GM12878 (cell line): Measurements from ENCODE around the gene CACNA2D3. TPM values are rescaled to one million over a fixed set of nuclear protein-coding genes. Genes with fewer than 3 reads are reported as not detected.

Experiments
- ATAC-seq: fragments of 200-7000 bp; cut with Tn5 transposase; 3 replicates; pipeline ENCODE4 v1.9.1; 2020; ENCODE audit warnings: mild to moderate bottlenecking, moderate library complexity
- BruUV-seq: library from RNA; stranded (reverse); fragments of 400-500 nt; replicated peaks from 2 replicates; lab custom pipeline; 2021; lab: Mats Ljungman, UMichigan
- CTCF ChIA-PET: fragments of 300-600 bp; sonication (Branson Sonifier 250); formaldehyde crosslinking; extraction: SDS; loops from one replicate; lab custom pipeline; 2021; ENCODE audit warnings: inconsistent platforms; lab: Yijun Ruan, JAX
- POLR2A ChIA-PET: fragments of 350-600 bp; formaldehyde crosslinking; extraction: SDS; loops from one replicate; lab custom pipeline; 2021; ENCODE audit warnings: inconsistent platforms; lab: Charles Lee
- RAD21 ChIA-PET: fragments of 300-600 bp; sonication (Branson Sonifier 250); formaldehyde crosslinking; loops from one replicate; lab custom pipeline; 2023; ENCODE audit warnings: antibody characterized with exemption; ENCODE audit not compliant: unreplicated experiment; lab: Charles Lee
- SMC1A ChIA-PET: fragments of 300-600 bp; sonication (Branson Sonifier 250); formaldehyde crosslinking; loops from one replicate; lab custom pipeline; 2023; ENCODE audit not compliant: unreplicated experiment, uncharacterized antibody; lab: Charles Lee
- DNase-seq: peaks from one replicate; pipeline ENCODE4 v3.0.0-alpha.2; 2011; ENCODE audit warnings: low read depth, low spot score
- FAIRE-seq: peaks from 3 replicates; lab custom pipeline; 2011; peaks lifted over from hg19 to GRCh38; lab: Jason Lieb, UNC
- H2AFZ ChIP-seq: 2 replicates; pipeline ENCODE4 v1.6.0; 2011; ENCODE audit warnings: low read depth, low read length, control low read depth; ENCODE audit not compliant: control insufficient read depth
- H3K27ac ChIP-seq: 2 replicates; pipeline ENCODE4 v1.5.1; 2011; ENCODE audit warnings: control low read depth; ENCODE audit not compliant: control insufficient read depth, insufficient read depth
- H3K27me3 ChIP-seq, 2 experiments: replicated peaks in 1 of 2; 2 replicates each; pipeline versions ENCODE4 v1.6.0 to v1.6.1; 2011; ENCODE audit warnings: low read length in 1 of 2; ENCODE audit not compliant: control insufficient read depth in 2 of 2, insufficient read depth in 2 of 2
- H3K36me3 ChIP-seq, 2 experiments: 2 replicates each; pipeline ENCODE4 v1.5.1; 2011; ENCODE audit warnings: low read length in 1 of 2; ENCODE audit not compliant: control insufficient read depth in 2 of 2, insufficient read depth in 2 of 2
- H3K4me1 ChIP-seq: 2 replicates; pipeline ENCODE4 v1.6.1; 2011; ENCODE audit warnings: mild to moderate bottlenecking, low read length, moderate library complexity, mixed read lengths; ENCODE audit not compliant: control insufficient read depth, insufficient read depth
- H3K4me2 ChIP-seq: 2 replicates; pipeline ENCODE4 v1.6.0; 2011; ENCODE audit warnings: control low read depth; ENCODE audit not compliant: control insufficient read depth, insufficient read depth
- H3K4me3 ChIP-seq: fragments of 200-600 bp; sonication (generic); 2 replicates; pipeline ENCODE4 v1.5.1; 2016
- H3K79me2 ChIP-seq: 2 replicates; pipeline ENCODE4 v1.6.0; 2011; ENCODE audit warnings: low read length; ENCODE audit not compliant: control insufficient read depth, insufficient read depth
- H3K9ac ChIP-seq: 2 replicates; pipeline ENCODE4 v1.8.0; 2011; ENCODE audit warnings: low read length, control low read depth, mixed read lengths; ENCODE audit not compliant: control insufficient read depth, insufficient read depth
- H3K9me3 ChIP-seq: replicated peaks from 3 replicates; pipeline ENCODE4 v1.5.1; 2011; ENCODE audit warnings: mild to moderate bottlenecking, low read length; ENCODE audit not compliant: control insufficient read depth, insufficient read depth
- H4K20me1 ChIP-seq: 2 replicates; pipeline ENCODE4 v1.6.0; 2011; ENCODE audit not compliant: control insufficient read depth, insufficient read depth
- HDAC6 ChIP-seq: fragments of 200-600 bp; sonication (generic); IDR thresholded peaks from one replicate; pipeline ENCODE4 v1.8.0; 2017; ENCODE audit warnings: antibody characterized with exemption; ENCODE audit not compliant: unreplicated experiment
- RUNX3 ChIP-seq: IDR thresholded peaks from 2 replicates; pipeline ENCODE4 v1.6.1; 2012; ENCODE audit warnings: low read length, inconsistent platforms
- WGBS: methylation state at CpG from one replicate; pipeline ENCODE4 v1.1.6; 2016; ENCODE audit warnings: low lambda C conversion rate; ENCODE audit not compliant: insufficient replicate concordance, insufficient coverage; ENCODE audit errors: missing lambda C conversion rate; 5-methylcytosine and 5-hydroxymethylcytosine counted together
- in situ Hi-C: fragments of 300-500 bp; cut with MboI; formaldehyde crosslinking; loops from 9 replicates; pipeline ENCODE4 v1.14.3; 2018; ENCODE audit warnings: mixed read lengths
- intact Hi-C: fragments of 100-400 bp; cut with micrococcal nuclease; formaldehyde crosslinking; loops from one replicate; pipeline ENCODE4 v1.14.2; 2022; ENCODE audit not compliant: unreplicated experiment
- polyA plus RNA-seq, 11 experiments: library from polyadenylated mRNA; depleted of rRNA in 4 of 11; unstranded in 6 of 11; stranded (reverse) in 5 of 11; fragments of >200 nt; fragmentation: Nextera tagmentation in 4 of 11; fragmentation: Illumina TruSeq in 1 of 11; extraction: Ambion mirVana in 4 of 11; extraction: Trizol in 1 of 11; gene quantifications; 1 replicate in 1 of 11; 2 replicates in 10 of 11; pipeline versions ENCODE4 v1.2.1 to v1.2.3, GENCODE V29; 2011 to 2016; ENCODE audit warnings: inconsistent platforms in 2 of 11, missing spikeins in 2 of 11, low read depth in 1 of 11
- total RNA-seq, 4 experiments: library from RNA; depleted of rRNA in 3 of 4; stranded (reverse); fragments of >200 nt in 3 of 4; fragmentation: Illumina TruSeq in 1 of 4; extraction: Trizol in 1 of 4; gene quantifications; 2 replicates each; pipeline versions ENCODE4 v1.2.1 to v1.2.3, GENCODE V29; 2013 to 2021
- TF ChIP-seq, protein P1 (sequence below): fragments of 450-650 bp; IDR thresholded peaks from 2 replicates; pipeline ENCODE4 v1.6.1; 2018; ENCODE audit warnings: mild to moderate bottlenecking, low read depth, moderate library complexity; ENCODE audit not compliant: partially characterized antibody

CACNA2D3 gene
- total and polyA plus RNA-seq, 10 of the 15 experiments (the other 5 are each of a cell fraction or from before 2014, with no cell fraction given) = not detected

DNA sequence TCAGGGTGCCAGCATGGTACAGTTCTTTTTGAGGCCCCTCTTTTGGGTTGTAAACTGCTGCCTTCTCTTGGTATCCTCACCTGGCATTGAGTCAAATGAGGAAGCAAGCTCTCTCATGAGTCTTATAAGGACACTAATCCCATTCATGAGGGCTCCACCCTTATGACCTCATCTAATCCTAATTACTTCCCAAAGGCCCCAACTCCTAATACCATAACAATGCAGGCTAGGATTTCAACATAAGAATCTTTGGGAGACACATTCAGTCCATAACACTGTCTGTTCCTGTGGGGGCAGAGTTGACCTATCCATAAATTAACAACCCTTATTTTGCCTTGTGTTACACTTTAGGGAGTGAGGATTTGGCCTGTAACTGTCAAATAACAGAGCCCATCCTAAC is 527.2 kb downstream of the CACNA2D3 start (continued):
- TF ChIP-seq, protein P1, sequence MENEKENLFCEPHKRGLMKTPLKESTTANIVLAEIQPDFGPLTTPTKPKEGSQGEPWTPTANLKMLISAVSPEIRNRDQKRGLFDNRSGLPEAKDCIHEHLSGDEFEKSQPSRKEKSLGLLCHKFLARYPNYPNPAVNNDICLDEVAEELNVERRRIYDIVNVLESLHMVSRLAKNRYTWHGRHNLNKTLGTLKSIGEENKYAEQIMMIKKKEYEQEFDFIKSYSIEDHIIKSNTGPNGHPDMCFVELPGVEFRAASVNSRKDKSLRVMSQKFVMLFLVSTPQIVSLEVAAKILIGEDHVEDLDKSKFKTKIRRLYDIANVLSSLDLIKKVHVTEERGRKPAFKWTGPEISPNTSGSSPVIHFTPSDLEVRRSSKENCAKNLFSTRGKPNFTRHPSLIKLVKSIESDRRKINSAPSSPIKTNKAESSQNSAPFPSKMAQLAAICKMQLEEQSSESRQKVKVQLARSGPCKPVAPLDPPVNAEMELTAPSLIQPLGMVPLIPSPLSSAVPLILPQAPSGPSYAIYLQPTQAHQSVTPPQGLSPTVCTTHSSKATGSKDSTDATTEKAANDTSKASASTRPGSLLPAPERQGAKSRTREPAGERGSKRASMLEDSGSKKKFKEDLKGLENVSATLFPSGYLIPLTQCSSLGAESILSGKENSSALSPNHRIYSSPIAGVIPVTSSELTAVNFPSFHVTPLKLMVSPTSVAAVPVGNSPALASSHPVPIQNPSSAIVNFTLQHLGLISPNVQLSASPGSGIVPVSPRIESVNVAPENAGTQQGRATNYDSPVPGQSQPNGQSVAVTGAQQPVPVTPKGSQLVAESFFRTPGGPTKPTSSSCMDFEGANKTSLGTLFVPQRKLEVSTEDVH = no peak

DNA sequence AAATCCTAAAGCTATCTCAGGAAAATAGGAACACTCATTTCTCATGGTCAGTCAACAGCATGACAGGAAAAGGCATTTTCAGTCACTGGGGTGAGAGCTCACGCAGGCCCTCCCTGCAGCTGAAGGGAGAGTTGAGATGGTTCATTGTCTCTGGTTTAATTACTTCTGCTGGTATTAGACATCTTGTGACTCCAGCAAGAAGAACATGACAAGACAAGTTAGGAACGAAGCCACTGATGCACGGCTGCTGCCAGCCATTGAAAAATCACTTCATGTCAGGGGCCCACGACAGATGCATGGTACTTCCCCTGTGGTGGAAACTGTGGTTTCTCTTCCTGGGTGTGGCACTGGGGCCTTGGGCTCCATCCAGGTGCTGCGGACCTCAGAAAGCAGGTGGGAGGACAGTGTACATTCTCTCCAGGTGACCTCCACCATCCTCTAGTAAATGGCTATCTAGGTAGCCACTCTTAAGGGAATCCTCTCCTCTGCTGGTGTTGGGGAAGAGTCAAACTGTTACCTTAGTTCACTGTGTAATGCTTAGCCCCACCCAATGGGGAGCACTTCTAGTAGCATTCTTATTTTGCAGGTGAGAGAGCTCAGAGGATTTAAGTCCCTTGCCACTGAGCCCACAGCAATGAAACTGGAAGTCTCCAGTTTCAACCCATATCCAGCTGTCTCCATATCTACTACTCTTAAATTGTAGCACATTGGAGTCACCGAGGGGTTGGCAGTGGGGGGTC is 531.3 kb downstream of the CACNA2D3 start:
- Histone ChIP-seq H3K4me3 (no peak overlapping the region), H4K20me1 (no peaks in the 10 kb centered on the region), H3K9me3 (no peaks in the 10 kb centered on the region), H3K36me3 (no peaks in the 10 kb centered on the region), H3K4me2 (no peak overlapping the region), H3K79me2 (no peaks in the 10 kb centered on the region), H3K9ac (no peak overlapping the region), H3K27me3 (no peaks in the 10 kb centered on the region), H3K4me1 (no peaks in the 10 kb centered on the region; the same call in 1 of the 2 replicates), H2AFZ (no peak overlapping the region), H3K27ac (no peak overlapping the region)
- ChIA-PET POLR2A (no interaction called here), CTCF (no interaction called here), SMC1A (no interaction called here), RAD21 (no interaction called here)
- in situ Hi-C loops (no loop called here), intact Hi-C loops (no loop called here)
- no TSS peak for BruUV-seq
- ATAC-seq = no peak
- WGBS = 8% methylated on average over 6 of the region's 6 CpGs
- no peak for DNase-seq
- 0 out of 2 replicates have a peak, but pooled peaks have one; percentile 6 for TF ChIP-seq RUNX3
- TF ChIP-seq HDAC6 = no peak
- no peak for FAIRE-seq
